ENCODE measurements around the gene BCCIP.

Gene BCCIP

GRCh38 chr10:125844751-125845221 lies 21.4 kb downstream of the BCCIP start:
- no peak for DNase-seq (ENCODE audit: low spot score)

- DNase-seq (ENCODE audit: low spot score) = no peak
Observed at GRCh38 chr10:125845617-125846016, 22.3 kb downstream of the BCCIP start.

GRCh38 chr10:125846894-125847293 lies 23.5 kb downstream of the BCCIP start:
- no peak for DNase-seq (ENCODE audit: low spot score)

- DNase-seq (ENCODE audit: low spot score) = no peak
Observed at GRCh38 chr10:125848371-125848770, 25.0 kb downstream of the BCCIP start.

GRCh38 chr10:125848857-125849256 lies 25.5 kb downstream of the BCCIP start:
- no peak for DNase-seq (ENCODE audit: low spot score)

- DNase-seq (ENCODE audit: low spot score) = no peak
Observed at GRCh38 chr10:125849448-125849847, 26.1 kb downstream of the BCCIP start.

GRCh38 chr10:125850766-125851731 lies 27.7 kb downstream of the BCCIP start:
- no peak for DNase-seq (ENCODE audit: low spot score)

GRCh38 chr10:125852487-125852886 lies 29.1 kb downstream of the BCCIP start:
- DNase-seq (ENCODE audit: low spot score) = no peak

- DNase-seq (ENCODE audit: low spot score) = no peak
Observed at GRCh38 chr10:125857185-125857760, 33.9 kb downstream of the BCCIP start.

GRCh38 chr10:125859128-125859817 lies 35.9 kb downstream of the BCCIP start:
- no peak for DNase-seq (ENCODE audit: low spot score)

- DNase-seq (ENCODE audit: low spot score) = no peak
Observed at GRCh38 chr10:125865120-125865519, 41.8 kb downstream of the BCCIP start.

- no peak for DNase-seq (ENCODE audit: low spot score)
Observed at GRCh38 chr10:125866421-125867029, 43.2 kb downstream of the BCCIP start.

GRCh38 chr10:125868372-125868975 lies 45.1 kb downstream of the BCCIP start:
- no peak for DNase-seq (ENCODE audit: low spot score)

- DNase-seq (ENCODE audit: low spot score) = no peak
Observed at GRCh38 chr10:125871338-125871737, 48.0 kb downstream of the BCCIP start.

GRCh38 chr10:125878957-125879835 lies 55.9 kb downstream of the BCCIP start:
- DNase-seq (ENCODE audit: low spot score) = no peak

- no peak for DNase-seq (ENCODE audit: low spot score)
Observed at GRCh38 chr10:125880719-125881118, 57.4 kb downstream of the BCCIP start.

- DNase-seq (ENCODE audit: low spot score) = no peak
Observed at GRCh38 chr10:125881192-125881591, 57.8 kb downstream of the BCCIP start, which contains the start of gene DHX32. Gene DHX32, minus strand, starts transcription at chr10:125881292. Its CDS starts 468 bp downstream, at chr10:125880824.

- DNase-seq (ENCODE audit: low spot score) = no peak
Observed at GRCh38 chr10:125882596-125882995, 59.2 kb downstream of the BCCIP start.

- DNase-seq (ENCODE audit: low spot score) = no peak
Observed at GRCh38 chr10:125883211-125883610, 59.9 kb downstream of the BCCIP start.
